ENCODE data around the gene AHR.

DNA sequence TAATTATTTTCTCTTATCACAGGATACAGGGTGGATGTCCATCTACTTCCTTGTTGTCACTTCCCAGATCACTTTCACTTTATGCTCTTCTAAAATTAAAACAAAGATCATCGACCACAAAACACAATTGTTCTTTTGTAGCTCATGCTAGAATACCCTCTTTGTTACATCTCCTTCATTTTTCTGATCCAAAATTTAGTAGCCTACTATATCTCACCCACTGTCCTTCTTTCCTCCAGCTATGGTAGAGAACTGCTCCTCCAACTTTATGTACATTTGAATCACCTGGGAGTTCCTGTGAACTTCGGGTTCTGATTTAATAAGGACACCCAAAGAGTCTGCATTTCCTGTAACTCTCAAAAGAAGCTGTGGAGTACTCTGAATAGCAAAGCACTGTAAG, 1.2 kb upstream of the AHR start:
- TF ChIP-seq CTCF (IDR thresholded peaks at IDR 0.05; ENCODE audit: low read length) (no peak), EZH2 (optimal IDR thresholded peaks at IDR 0.05; ENCODE audit: low read depth, low read length) (no peak)

Measured in MM.1S (cell line).